HG03066 (cell line): ENCODE measurements around the gene RETREG2.

Experiments used
- ATAC-seq: cut with Tn5 transposase; IDR thresholded peaks from one replicate; pipeline ENCODE4 v1.9.1; 2021; ENCODE audit warnings: low read depth; ENCODE audit not compliant: unreplicated experiment

The RETREG2 gene

GRCh38 chr2:219213026-219213415 is 34.9 kb downstream of the RETREG2 start:
- ATAC-seq, result no peak

GRCh38 chr2:219213486-219214071 is 35.5 kb downstream of the RETREG2 start:
- no peak for ATAC-seq

GRCh38 chr2:219214141-219214540 is 36.1 kb downstream of the RETREG2 start:
- ATAC-seq, result no peak

- no peak for ATAC-seq
Measured at GRCh38 chr2:219214786-219215185, 36.7 kb downstream of the RETREG2 start.

GRCh38 chr2:219215871-219216534 is 37.9 kb downstream of the RETREG2 start:
- ATAC-seq, result no peak

- no peak for ATAC-seq
Measured at GRCh38 chr2:219216535-219216915, 38.5 kb downstream of the RETREG2 start.

- ATAC-seq, result peak; percentile 31
Measured at GRCh38 chr2:219218217-219218731, 40.2 kb downstream of the RETREG2 start.

GRCh38 chr2:219218732-219219701 is 40.9 kb downstream of the RETREG2 start, which contains the start of gene ABCB6:
Gene ABCB6, minus strand, starts transcription at chr2:219218958. Its CDS starts 285 bp downstream, at chr2:219218673.
- peak; percentile 84 for ATAC-seq

GRCh38 chr2:219219784-219220532 is 41.9 kb downstream of the RETREG2 start:
- ATAC-seq, result no peak

GRCh38 chr2:219220652-219221402 is 42.8 kb downstream of the RETREG2 start:
- ATAC-seq, result no peak

GRCh38 chr2:219221957-219222518 is 44.0 kb downstream of the RETREG2 start:
- no peak for ATAC-seq

- no peak for ATAC-seq
Measured at GRCh38 chr2:219223831-219224610, 45.9 kb downstream of the RETREG2 start.

GRCh38 chr2:219225350-219225749 is 47.3 kb downstream of the RETREG2 start:
- no peak for ATAC-seq

GRCh38 chr2:219228041-219228910 is 50.2 kb downstream of the RETREG2 start:
- ATAC-seq, result no peak

GRCh38 chr2:219228911-219229304 is 50.8 kb downstream of the RETREG2 start:
- peak; percentile 8 for ATAC-seq

GRCh38 chr2:219229305-219230058 is 51.4 kb downstream of the RETREG2 start, which contains the start of the genes ANKZF1 and ATG9A:
Gene ANKZF1, plus strand, starts transcription at chr2:219229806. Its CDS starts 452 bp downstream, at chr2:219230258.
Gene ATG9A, minus strand, starts transcription at chr2:219229636. Its CDS starts 1,612 bp downstream, at chr2:219228024.
- peak; percentile 96 for ATAC-seq
